K562 (cell line): ENCODE results near the gene ATP2A2. TPM values are rescaled to one million over a fixed set of nuclear protein-coding genes. Genes with fewer than 3 reads are reported as not detected.

Source experiments
- BDP1 ChIP-seq: IDR thresholded peaks from 3 replicates; pipeline ENCODE4 v1.6.1; 2011; ENCODE audit not compliant: insufficient read length, insufficient read depth
- CBX8 ChIP-seq: fragments of 200-600 bp; sonication (generic); IDR thresholded peaks from 2 replicates; pipeline ENCODE4 v1.6.1; 2012; ENCODE audit warnings: borderline replicate concordance, mixed run types, low read depth, mild to moderate bottlenecking, moderate library complexity, mixed read lengths, low read length, control low read depth, inconsistent platforms; ENCODE audit not compliant: poor library complexity, severe bottlenecking; ENCODE audit errors: extremely low read depth
- CEBPB ChIP-seq: fragments of 450-650 bp; IDR thresholded peaks from 2 replicates; pipeline ENCODE4 v1.6.1; 2016; ENCODE audit warnings: missing genetic modification characterization, missing compliant biosample characterization
- CTBP1 ChIP-seq: fragments of 450-650 bp; IDR thresholded peaks from 2 replicates; pipeline ENCODE4 v1.6.1; 2016; ENCODE audit warnings: borderline replicate concordance
- CXXC5 ChIP-seq: fragments of 250-450 bp; sonication (Bioruptor Pico); IDR thresholded peaks from 2 replicates; pipeline ENCODE4 v1.8.0; 2022; ENCODE audit warnings: inconsistent platforms, mild to moderate bottlenecking, moderate library complexity
- EP300 ChIP-seq: IDR thresholded peaks from 2 replicates; pipeline ENCODE4 v1.6.1; 2012; ENCODE audit warnings: low read length, improper control_type of control experiment
- ETV1 ChIP-seq: fragments of 450-650 bp; conservative IDR thresholded peaks from 2 replicates; pipeline ENCODE4 v1.6.1; 2016; ENCODE audit warnings: missing genetic modification characterization, control low read depth, low read depth, missing compliant biosample characterization
- HIVEP1 ChIP-seq: fragments of 250-450 bp; sonication (Bioruptor Pico); IDR thresholded peaks from 2 replicates; pipeline ENCODE4 v1.4.0; 2020; ENCODE audit warnings: mild to moderate bottlenecking
- KLF6 ChIP-seq: fragments of 250-450 bp; sonication (Bioruptor Pico); IDR thresholded peaks from 2 replicates; pipeline ENCODE4 v1.4.0; 2020; ENCODE audit warnings: mild to moderate bottlenecking, moderate library complexity, borderline replicate concordance
- MAZ ChIP-seq, 2 experiments: fragments of 450-650 bp in 1 of 2; sonication (generic) in 1 of 2; formaldehyde crosslinking; IDR thresholded peaks in 1 of 2; conservative IDR thresholded peaks in 1 of 2; 2 replicates each; pipeline versions ENCODE4 v1.4.0 to v1.5.0; 2020; ENCODE audit warnings: mild to moderate bottlenecking in 1 of 2, missing genetic modification reagents in 1 of 2
- MCM3 ChIP-seq: fragments of 450-650 bp; IDR thresholded peaks from 2 replicates; pipeline ENCODE4 v1.6.1; 2016
- ZNF263 ChIP-seq: sonication (generic); formaldehyde crosslinking; IDR thresholded peaks from 2 replicates; pipeline ENCODE4 v1.8.0; 2022; ENCODE audit warnings: mild to moderate bottlenecking, missing genetic modification reagents, borderline replicate concordance
- ZNF444 ChIP-seq: fragments of 250-450 bp; sonication (Bioruptor Pico); IDR thresholded peaks from 2 replicates; pipeline ENCODE4 v1.4.0; 2020; ENCODE audit warnings: mild to moderate bottlenecking, moderate library complexity
- ZNF668 ChIP-seq: fragments of 250-450 bp; sonication (Bioruptor Pico); IDR thresholded peaks from 2 replicates; pipeline ENCODE4 v1.8.0; 2022; ENCODE audit warnings: mild to moderate bottlenecking, inconsistent platforms
- polyA plus RNA-seq, 8 experiments: library from polyadenylated mRNA; depleted of rRNA in 4 of 8; stranded (reverse) in 5 of 8; unstranded in 3 of 8; fragments of >200 nt; fragmentation: Nextera tagmentation in 2 of 8; fragmentation: Illumina TruSeq in 1 of 8; extraction: Ambion mirVana in 2 of 8; extraction: Trizol in 1 of 8; gene quantifications; 2 replicates each; pipeline versions ENCODE4 v1.2.1 to v1.2.3, GENCODE V29; 2011 to 2014; ENCODE audit warnings: inconsistent platforms in 1 of 8, missing spikeins in 1 of 8
- total RNA-seq, 7 experiments: library from RNA; depleted of rRNA in 6 of 7; stranded (reverse); fragments of >200 nt in 6 of 7; fragmentation: Illumina TruSeq in 2 of 7; extraction: Trizol in 2 of 7; gene quantifications; 2 replicates each; pipeline versions ENCODE4 v1.2.1 to v1.2.3, GENCODE V29; 2011 to 2021; ENCODE audit warnings: low replicate concordance in 1 of 7
- TF ChIP-seq, protein P1 (sequence below): fragments of 450-650 bp; IDR thresholded peaks from 2 replicates; pipeline ENCODE4 v1.6.1; 2018; ENCODE audit not compliant: partially characterized antibody
- TF ChIP-seq, protein P2 (sequence below): sonication (generic); formaldehyde crosslinking; IDR thresholded peaks from 2 replicates; pipeline ENCODE4 v1.8.1; 2022; ENCODE audit warnings: missing genetic modification reagents
- TF ChIP-seq, protein P3 (sequence below): fragments of 450-650 bp; IDR thresholded peaks from 2 replicates; pipeline ENCODE4 v1.6.1; 2016; ENCODE audit warnings: antibody characterized with exemption

Gene ATP2A2
- total and polyA plus RNA-seq, 9 of the 15 experiments (the other 6 are each of a cell fraction or from before 2014, with no cell fraction given): 5.2 to 205 (median 51.6) TPM

DNA sequence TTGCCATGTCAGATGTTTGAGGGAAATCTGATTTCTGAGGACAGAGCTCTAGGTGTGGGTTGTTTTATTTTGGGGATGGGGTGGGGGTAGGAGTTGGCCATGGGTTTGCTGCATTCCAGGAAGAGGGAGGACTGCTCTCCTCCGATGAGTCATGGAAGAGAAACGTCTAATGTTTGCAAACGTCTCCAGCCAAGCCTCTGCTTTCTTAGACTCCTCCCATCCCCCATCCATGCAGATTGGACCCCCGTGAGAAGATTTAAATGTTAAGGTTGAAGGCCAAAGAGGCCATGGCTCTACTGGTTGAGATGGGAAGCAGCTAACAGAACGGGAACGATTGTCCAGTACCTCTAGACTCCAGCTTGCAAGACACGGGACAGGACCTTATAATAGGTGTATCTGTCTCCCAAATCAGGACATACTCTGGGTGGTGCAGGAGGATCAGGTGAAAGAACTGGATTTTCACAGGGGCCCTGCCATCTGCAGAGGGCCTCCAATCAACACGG is 11.4 kb upstream of the ATP2A2 start (continued):
- TF ChIP-seq, protein P1, sequence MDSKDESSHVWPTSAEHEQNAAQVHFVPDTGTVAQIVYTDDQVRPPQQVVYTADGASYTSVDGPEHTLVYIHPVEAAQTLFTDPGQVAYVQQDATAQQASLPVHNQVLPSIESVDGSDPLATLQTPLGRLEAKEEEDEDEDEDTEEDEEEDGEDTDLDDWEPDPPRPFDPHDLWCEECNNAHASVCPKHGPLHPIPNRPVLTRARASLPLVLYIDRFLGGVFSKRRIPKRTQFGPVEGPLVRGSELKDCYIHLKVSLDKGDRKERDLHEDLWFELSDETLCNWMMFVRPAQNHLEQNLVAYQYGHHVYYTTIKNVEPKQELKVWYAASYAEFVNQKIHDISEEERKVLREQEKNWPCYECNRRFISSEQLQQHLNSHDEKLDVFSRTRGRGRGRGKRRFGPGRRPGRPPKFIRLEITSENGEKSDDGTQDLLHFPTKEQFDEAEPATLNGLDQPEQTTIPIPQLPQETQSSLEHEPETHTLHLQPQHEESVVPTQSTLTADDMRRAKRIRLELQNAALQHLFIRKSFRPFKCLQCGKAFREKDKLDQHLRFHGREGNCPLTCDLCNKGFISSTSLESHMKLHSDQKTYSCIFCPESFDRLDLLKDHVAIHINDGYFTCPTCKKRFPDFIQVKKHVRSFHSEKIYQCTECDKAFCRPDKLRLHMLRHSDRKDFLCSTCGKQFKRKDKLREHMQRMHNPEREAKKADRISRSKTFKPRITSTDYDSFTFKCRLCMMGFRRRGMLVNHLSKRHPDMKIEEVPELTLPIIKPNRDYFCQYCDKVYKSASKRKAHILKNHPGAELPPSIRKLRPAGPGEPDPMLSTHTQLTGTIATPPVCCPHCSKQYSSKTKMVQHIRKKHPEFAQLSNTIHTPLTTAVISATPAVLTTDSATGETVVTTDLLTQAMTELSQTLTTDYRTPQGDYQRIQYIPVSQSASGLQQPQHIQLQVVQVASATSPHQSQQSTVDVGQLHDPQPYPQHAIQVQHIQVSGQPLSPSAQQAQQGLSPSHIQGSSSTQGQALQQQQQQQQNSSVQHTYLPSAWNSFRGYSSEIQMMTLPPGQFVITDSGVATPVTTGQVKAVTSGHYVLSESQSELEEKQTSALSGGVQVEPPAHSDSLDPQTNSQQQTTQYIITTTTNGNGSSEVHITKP: peak; percentile 82
- TF ChIP-seq CEBPB (tag) (no peak), ETV1 (no peak), ZNF263 (peak; percentile 87), BDP1 (no peak), CXXC5 (CRISPR knock-in tag) (0 out of 2 replicates have a peak, but pooled peaks have one; percentile 26), HIVEP1 (no peak), CBX8 (no peak), MAZ (CRISPR knock-in tag; conservative IDR thresholded peaks at IDR 0.05 in 1 of 2, IDR thresholded peaks at IDR 0.05 in 1 of 2) (peak in 1 of 2 experiments; percentile 73; a peak in 2 of 4 replicates), CTBP1 (peak; percentile 56), EP300 (peak; percentile 61; the same call in 1 of the 2 replicates), KLF6 (CRISPR knock-in tag) (0 out of 2 replicates have a peak, but pooled peaks have one; percentile 28), MCM3 (no peak), ZNF444 (CRISPR knock-in tag) (peak; percentile 45; the same call in 1 of the 2 replicates), ZNF668 (CRISPR knock-in tag) (no peak)
- TF ChIP-seq, protein P2, sequence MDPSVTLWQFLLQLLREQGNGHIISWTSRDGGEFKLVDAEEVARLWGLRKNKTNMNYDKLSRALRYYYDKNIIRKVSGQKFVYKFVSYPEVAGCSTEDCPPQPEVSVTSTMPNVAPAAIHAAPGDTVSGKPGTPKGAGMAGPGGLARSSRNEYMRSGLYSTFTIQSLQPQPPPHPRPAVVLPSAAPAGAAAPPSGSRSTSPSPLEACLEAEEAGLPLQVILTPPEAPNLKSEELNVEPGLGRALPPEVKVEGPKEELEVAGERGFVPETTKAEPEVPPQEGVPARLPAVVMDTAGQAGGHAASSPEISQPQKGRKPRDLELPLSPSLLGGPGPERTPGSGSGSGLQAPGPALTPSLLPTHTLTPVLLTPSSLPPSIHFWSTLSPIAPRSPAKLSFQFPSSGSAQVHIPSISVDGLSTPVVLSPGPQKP (CRISPR knock-in tag): no peak
- TF ChIP-seq, protein P3, sequence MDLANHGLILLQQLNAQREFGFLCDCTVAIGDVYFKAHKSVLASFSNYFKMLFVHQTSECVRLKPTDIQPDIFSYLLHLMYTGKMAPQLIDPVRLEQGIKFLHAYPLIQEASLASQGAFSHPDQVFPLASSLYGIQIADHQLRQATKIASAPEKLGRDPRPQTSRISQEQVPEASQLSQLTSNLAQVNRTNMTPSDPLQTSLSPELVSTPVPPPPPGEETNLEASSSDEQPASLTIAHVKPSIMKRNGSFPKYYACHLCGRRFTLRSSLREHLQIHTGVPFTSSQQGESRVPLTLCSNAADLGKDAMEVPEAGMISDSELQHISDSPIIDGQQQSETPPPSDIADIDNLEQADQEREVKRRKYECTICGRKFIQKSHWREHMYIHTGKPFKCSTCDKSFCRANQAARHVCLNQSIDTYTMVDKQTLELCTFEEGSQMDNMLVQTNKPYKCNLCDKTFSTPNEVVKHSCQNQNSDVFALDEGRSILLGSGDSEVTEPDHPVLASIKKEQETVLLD: no peak
